Measurements from ENCODE around the gene TPM1. TPM values are rescaled to one million over a fixed set of nuclear protein-coding genes. Genes with fewer than 3 reads are reported as not detected.

Gene TPM1
- total RNA-seq, 4 donors from 2014 or later, result 167 to 702 (median 252) TPM

DNA sequence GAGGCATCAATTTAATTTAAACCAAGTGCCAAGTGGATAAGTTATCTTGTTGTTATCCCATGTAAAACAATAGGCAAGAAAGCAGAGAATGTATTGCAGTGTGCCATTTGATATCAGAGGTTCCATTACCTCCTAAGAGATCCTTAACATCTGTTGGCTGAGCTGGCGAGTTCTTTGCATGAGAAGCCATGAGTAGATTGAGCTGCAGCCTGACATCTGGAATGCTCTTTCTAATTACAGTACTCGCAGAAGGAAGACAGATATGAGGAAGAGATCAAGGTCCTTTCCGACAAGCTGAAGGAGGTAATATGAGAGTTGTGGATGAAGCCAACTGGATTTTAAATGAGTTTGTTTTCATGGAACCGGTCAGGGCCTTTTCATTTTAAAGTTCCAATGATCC is 19.4 kb downstream of the TPM1 start:
- TF ChIP-seq, protein P1, sequence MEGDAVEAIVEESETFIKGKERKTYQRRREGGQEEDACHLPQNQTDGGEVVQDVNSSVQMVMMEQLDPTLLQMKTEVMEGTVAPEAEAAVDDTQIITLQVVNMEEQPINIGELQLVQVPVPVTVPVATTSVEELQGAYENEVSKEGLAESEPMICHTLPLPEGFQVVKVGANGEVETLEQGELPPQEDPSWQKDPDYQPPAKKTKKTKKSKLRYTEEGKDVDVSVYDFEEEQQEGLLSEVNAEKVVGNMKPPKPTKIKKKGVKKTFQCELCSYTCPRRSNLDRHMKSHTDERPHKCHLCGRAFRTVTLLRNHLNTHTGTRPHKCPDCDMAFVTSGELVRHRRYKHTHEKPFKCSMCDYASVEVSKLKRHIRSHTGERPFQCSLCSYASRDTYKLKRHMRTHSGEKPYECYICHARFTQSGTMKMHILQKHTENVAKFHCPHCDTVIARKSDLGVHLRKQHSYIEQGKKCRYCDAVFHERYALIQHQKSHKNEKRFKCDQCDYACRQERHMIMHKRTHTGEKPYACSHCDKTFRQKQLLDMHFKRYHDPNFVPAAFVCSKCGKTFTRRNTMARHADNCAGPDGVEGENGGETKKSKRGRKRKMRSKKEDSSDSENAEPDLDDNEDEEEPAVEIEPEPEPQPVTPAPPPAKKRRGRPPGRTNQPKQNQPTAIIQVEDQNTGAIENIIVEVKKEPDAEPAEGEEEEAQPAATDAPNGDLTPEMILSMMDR (IDR thresholded peaks at IDR 0.05), result no peak
- ATAC-seq (ENCODE audit: low FRiP score), result no peak
- DNase-seq (ENCODE audit: low spot score), result no peak

- TF ChIP-seq, protein P1 (IDR thresholded peaks at IDR 0.05), result no peak
- ATAC-seq (ENCODE audit: low FRiP score) (no peak), DNase-seq (ENCODE audit: low spot score) (no peak)
These were observed 20.7 kb downstream of the TPM1 start for GRCh38 chr15:63063164-63063756.

DNA sequence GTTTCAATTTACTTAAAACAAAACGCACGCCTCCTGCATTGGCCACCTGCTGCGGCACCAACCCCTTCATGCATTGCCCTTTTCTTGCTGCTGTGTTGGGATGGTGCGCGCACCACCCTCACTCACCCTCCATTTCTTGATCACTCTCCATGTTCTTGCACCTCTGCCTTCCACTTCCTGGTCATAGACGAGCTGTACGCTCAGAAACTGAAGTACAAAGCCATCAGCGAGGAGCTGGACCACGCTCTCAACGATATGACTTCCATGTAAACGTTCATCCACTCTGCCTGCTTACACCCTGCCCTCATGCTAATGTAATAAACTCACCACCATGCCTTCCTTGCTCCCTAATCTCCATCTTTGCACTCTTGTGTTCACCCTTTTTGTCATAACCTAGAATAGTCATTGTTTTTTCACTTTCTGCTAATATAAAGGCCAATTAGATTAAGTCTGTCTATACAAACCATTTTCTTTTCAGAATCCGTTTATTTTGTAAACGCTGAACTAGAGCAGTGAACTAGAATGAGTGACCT is 21.4 kb downstream of the TPM1 start:
- DNase-seq (ENCODE audit: low spot score) (no peak), ATAC-seq (ENCODE audit: low FRiP score) (no peak)
- TF ChIP-seq, protein P1 (IDR thresholded peaks at IDR 0.05), result no peak

- DNase-seq (ENCODE audit: low spot score) (no peak), ATAC-seq (ENCODE audit: low FRiP score) (no peak)
- TF ChIP-seq, protein P1 (IDR thresholded peaks at IDR 0.05), result no peak
These were observed 23.0 kb downstream of the TPM1 start for GRCh38 chr15:63065262-63066221.

GRCh38 chr15:63066272-63066671 is 23.7 kb downstream of the TPM1 start:
- DNase-seq (ENCODE audit: low spot score), result no peak
- TF ChIP-seq, protein P1 (IDR thresholded peaks at IDR 0.05), result no peak

DNA sequence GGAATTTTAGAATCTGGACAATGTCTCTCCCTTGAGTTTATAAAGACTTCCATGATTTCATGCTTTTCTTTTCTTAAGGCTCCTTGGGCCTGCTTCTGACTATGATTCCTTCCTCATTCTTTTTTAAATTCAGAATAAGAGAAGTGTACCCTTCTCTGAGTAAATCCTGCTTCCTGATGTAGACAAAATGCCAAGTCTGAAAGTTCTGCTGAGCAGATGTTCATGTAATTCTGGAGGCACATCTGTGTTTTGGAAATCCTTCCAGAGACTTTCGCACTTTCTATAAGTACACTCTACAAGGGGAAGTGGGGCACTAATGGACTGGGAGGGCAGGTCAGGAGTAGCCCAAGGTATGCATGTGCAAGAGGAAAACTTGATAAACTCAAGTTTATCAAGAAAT is 24.8 kb downstream of the TPM1 start:
- DNase-seq (ENCODE audit: low spot score) (no peak), ATAC-seq (ENCODE audit: low FRiP score) (no peak)
- TF ChIP-seq, protein P1 (IDR thresholded peaks at IDR 0.05), result no peak

More at GRCh38 chr15:63066272-63066671, 23.7 kb downstream of the TPM1 start:
- no peak for ATAC-seq (ENCODE audit: low FRiP score)
